GM21619 (cell line): ENCODE results near the gene CPA3.

Experiments
- ATAC-seq: cut with Tn5 transposase; IDR thresholded peaks from one replicate; pipeline ENCODE4 v1.9.1; 2021; ENCODE audit not compliant: unreplicated experiment

The CPA3 gene, protein sequence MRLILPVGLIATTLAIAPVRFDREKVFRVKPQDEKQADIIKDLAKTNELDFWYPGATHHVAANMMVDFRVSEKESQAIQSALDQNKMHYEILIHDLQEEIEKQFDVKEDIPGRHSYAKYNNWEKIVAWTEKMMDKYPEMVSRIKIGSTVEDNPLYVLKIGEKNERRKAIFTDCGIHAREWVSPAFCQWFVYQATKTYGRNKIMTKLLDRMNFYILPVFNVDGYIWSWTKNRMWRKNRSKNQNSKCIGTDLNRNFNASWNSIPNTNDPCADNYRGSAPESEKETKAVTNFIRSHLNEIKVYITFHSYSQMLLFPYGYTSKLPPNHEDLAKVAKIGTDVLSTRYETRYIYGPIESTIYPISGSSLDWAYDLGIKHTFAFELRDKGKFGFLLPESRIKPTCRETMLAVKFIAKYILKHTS

DNA sequence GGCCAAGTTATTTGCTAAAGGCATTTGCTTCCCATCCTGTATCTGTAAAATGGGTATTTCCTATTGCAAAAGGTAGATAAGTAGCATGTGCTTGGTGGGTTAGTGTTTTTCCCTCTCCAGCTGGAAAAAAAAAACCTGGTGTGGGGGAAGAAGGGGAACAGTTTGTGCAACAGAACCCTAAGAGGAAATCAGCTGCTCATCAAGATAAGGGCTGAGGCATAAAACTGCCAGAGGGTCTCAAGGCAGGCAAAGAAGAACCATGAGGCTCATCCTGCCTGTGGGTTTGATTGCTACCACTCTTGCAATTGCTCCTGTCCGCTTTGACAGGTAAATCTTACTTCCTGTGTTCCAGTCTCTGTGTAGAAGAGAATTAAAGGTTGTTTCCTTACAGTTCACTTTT, at the start of gene CPA3:
Gene CPA3, plus strand, starts transcription at position 248 of the 400 bp plus-strand sequence. Its CDS starts 12 bp downstream, at position 260.
- no peak for ATAC-seq

DNA sequence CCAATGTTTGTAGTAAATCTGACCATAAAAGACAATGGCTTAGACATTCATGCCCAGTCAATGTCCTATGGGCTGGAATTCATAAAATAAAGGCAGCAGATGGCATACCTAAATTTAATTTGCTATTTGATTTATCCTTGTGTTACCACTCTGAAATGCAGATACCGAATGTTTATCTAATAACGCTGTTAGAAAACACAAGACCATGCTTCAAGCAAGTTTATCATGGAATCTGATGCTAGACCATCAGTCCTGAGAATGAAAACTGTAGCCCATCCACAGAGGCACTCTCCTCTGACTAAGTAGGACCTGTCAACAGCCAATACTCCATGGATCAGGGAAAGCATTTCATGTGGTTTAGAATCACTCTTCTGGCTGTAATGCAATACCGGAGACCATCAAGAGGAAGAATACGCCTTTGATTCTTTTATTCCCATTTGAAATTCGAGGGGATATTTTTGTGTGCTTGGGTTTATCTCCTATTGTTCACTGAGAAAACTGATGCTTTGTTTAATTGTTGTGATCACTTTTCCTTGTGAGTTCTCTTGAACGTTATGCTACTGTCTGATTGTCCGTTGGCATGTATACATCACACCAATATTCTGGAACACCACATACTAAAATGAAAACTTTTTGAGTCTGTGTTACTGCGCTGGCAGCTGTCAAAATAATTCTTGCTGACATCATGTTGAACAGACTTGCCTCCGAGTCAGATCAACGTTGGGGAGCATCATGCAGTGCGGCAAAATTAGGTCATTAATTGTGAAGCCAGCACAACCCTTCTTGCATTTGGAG, 49.6 kb upstream of the CPA3 start:
- ATAC-seq = no peak

DNA sequence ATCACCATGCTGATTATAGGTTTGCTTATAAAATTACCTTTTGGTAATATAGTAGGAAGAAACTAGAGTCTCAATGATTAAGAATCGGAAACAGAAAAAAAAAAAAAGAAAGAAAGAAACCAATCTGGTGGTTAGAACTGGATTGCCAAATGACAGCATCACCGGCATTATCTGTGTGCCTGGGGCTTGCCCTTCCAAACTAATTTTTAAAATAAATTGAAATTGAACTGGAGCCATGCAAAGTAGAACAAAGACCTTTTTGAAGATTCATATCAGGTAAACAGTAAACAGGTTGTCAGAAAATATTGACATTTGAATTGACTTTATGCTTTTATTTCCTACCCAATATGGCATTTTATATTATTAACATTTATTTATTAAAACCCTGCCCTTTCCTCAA, 48.7 kb upstream of the CPA3 start:
- ATAC-seq = no peak

DNA sequence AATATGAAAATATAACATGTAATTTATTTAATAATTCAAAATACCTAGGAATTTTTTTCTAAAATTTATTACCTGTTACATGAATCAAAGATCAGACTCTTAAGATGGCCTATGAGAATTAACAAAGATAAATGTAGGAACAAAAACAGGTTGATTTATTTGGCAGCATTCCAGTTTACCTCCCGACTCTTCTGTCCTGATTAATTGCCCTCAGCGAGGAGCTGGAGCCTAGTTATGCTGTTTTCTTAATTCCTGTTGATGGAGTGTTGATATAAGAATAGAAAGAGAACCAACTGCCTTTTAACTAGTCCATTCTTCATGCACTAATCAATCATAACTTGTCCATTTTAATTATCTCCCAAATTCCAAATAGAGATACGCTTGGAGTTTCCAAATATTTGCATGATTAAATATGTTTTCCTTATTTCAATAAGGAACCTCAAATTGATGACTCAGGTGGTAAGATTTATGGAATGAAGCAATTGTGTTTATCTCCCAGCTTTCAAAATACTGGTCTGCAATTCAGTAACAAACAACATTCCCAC, 48.0 kb upstream of the CPA3 start:
- no peak for ATAC-seq

DNA sequence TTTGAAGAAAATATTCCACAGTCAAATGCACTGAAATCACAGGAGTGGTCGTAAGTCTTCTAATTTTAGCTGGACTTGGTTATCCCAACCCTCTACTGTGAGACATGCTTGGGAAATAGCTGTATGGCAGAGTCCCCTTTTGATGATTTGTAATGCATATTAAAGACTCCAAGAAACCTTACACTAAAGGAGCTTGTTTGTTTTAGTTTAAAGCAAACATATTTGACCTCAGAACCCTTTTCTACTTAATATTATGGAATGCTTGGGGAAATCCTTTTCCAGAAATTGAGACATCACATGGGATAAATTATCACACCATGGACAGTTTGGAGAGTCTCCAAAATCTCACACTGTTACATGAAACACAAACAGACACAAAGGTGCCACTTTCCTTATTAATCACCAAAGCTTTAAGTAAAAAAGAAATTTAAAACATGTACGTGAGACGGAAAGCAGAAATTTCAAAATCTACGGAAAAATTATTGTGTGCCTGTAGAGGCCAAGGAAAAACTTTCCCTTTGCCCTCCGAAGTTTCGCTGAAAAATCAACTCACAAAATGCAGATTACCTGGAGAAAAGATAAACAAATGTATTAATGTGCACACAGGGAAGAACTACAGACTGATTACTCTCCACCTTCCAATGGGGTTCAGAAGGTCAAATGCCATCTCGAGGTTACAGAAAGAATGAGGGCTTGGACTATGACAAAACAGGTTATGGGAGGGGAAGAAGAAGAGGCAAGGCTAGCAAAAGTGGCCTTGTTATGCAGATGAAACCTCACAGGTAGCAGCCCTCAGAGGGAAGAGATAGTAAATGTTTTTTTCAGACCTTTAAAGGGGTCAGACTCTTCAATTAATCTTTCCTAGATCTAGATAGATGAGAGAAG, 44.5 kb upstream of the CPA3 start:
- no peak for ATAC-seq

DNA sequence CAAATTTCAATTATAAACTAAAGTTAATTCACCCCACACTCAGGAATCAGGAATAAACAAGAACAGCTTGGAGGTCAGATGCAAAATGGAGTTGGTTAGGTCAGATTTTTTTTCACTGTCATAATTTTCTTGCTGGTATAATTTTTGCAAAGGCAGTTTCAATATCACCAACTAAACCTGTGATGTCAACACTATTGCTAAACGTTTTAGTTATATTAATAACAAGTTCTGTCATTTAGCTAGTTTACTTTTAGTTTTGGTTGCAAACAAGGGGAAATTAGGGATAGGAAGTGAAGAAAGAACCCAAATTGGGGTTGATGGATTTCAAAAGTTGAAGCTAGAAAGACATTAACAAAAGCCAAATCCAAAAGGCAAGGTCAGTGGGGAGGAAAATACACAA, 42.1 kb upstream of the CPA3 start:
- no peak for ATAC-seq

DNA sequence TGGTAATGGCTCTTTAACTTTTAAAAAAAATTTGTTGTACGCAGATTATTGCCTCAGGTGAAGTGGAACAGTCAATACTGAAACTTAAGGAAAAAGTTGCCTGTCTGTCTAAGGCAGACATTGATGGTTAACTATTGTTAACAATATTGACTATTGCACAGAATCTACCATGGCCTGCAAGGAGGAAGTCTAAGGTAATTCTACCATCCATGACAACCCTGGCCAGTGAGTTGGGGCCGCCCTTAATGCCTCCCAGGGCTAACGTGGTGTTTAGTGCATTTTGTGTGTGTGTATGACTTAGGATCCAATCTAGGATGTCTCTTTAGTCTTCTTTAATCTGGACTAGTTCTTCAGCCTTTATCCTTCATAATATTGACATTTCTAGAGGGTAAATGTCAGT, 39.6 kb upstream of the CPA3 start:
- no peak for ATAC-seq

DNA sequence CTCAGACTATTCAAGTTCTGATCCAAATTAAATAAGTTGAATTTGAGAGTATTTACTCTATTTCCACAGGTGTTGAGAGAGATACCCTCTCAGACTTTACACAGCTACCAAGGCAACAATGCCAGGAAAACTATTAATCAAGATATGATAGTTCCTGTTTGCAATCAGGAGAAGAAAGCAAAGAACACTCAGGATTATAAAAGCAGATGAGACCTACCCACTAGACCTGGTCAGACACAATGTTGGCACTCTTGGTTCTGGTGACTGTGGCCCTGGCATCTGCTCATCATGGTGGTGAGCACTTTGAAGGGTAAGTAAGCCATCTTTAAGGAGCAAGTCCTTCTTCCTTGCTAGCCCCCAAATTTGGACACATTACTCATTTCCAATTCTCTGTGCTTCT, 37.5 kb upstream of the CPA3 start, which contains the start of gene CPB1:
Gene CPB1, plus strand, starts transcription at position 227 of the 400 bp plus-strand sequence. Its CDS starts 13 bp downstream, at position 240.
- ATAC-seq = no peak

DNA sequence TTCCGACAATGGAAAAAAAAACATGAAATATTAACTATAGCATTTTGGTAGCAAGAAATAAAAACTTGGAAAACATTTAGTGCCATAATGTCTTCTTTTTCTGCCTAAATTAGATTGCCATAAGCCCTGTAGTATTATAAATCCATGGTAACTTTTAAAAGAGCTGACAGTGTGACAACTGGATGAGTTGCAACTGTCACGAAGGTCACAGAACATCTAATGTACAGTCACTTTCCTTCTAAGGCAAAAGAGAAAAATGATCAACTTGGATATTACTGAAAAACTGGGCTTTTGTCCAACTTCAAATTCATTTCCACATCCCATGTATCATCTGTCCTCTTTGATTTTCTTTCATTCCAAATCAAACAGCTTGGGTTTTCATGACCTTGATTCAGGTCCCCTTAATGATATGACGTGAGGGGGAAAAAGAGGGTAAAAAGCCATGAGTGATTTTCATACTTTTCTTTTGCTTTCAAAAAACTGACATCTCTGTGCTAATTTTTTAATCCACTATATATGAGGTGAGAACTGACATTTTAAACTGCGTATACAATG, 36.9 kb upstream of the CPA3 start:
- ATAC-seq = no peak

DNA sequence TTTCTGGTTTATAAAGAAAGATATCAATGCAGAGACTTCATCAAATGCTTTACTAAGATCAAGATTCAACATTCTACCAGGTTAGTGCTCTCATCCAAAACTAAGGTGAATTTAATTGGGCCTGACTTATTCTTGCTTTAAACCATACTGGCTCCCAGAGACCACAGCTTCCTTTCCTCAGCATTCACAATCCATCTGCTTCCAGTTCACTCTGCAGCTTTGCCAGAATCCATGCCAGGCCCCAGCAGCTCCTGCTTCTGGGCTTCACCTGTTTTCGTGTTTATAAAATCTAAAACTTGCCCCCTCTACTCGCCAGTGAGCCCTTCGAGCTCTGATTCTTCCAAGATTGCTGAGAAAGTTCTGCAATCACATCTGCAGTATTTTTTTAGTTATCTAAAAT, 35.2 kb upstream of the CPA3 start:
- ATAC-seq = no peak

DNA sequence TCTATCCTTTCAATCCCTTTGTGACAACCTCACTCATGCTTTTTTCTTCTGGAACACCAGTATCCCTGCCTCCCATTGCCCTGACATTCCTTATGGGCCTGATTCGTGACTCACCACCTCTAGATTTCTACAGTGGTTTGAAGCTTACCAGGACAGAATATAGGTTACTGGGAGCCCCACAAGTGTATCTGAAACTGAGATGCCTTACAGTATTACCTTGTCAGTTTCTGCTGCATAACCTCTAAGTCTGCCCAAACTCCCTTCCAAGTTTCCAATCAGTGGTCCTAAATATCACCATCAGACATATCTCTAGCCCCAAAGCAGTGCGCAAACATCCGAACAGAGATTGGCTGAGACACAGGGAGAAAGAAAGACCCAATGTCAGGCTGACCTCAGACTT, 31.9 kb upstream of the CPA3 start:
- ATAC-seq = no peak

DNA sequence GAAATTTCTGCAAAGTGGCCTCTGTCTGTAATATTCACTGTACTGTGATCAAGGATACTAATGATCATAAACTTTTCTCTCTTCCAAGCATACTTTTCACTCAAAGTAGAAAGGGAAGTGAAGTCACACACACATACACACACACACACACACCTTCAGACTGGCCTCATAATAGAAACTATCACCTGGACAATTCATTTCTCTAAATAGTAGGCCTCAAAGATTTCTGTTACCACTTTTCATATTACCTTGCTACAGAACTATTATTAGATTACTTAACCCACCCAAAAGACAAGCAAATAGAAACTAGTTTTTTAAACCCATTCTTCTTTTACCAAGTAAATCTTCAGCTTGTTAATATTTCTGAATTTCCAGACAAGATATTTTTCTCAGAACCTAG, 25.3 kb upstream of the CPA3 start:
- ATAC-seq = peak; percentile 59

DNA sequence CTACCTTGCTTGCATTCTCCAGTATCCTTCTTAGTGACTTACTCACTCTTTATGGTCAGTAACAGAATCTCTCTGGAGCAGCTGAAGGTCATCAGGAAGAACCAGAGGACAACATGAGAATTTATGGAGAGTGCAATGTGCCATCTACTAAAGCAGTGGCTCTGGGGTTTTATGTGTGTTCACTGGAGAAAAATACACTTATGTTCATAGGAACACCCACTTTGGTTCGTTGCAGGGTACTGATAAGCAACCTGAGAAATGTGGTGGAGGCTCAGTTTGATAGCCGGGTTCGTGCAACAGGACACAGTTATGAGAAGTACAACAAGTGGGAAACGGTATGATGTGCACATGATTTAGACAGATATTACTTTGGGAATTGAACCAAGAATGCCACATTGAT, 24.6 kb upstream of the CPA3 start:
- no peak for ATAC-seq

DNA sequence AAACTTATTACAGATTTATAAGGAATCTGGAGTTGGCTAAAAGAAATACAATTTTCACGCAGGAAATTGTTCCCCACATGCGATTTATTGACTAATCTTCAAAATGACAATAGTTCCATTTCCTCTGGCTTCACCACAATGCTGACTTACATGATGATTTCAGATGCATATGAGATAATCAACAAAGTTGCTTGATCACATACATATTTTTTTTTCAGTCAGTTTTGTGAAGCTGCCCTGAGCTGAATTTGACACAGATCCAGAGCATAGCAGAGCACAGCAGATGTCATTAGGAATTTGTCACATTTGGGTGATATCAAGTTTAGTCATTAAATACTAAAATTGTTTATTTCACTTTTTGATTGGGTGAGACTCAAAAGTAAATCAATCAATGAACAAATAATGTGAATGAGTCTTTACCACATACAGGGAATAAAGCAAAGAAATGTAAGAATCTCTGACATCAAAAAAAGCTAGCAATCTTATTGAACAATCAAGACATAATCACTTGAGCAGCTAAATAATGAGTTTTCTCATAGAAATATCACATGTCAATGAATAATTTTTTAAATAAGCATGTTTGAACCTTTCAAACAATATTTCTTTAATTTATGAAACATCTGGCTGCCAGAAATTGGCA, 19.2 kb upstream of the CPA3 start:
- no peak for ATAC-seq

DNA sequence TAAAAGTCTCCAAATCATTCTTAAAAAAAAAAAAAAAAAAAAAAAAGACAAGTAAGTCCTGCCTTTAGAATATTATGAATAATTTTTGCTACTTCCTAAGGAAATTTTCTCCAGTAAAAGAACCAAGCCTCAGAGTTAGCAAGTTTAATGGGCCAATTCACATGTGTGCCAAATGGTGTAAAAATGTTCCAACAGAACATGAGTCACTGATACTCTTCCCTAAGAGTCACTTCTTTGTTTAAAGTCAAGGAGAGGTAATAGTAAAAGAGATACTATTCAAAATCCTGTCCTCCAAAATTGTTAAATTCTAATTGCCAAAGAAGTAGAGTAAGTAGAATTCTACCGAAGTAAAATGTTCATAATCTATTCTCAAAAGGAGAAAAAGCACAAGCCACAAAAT, 17.7 kb upstream of the CPA3 start:
- no peak for ATAC-seq

DNA sequence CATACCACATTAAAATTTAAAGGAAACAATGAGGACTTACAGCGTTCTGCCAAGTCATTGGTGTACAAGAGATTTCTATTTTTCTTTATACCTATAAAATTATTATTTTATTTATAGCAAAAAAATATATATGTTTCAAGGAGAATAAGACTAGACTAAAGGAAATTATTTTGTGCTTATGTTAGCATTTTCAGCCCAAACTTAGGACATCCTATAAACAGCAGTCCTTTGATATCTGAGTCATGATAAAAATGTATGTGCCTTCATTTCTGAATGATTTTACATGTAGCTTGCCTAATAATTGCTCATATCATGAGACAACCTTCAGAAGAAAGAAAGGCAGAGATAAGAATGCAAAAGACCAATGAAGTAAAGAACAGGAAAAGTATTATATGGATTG, 16.7 kb upstream of the CPA3 start:
- ATAC-seq = no peak

DNA sequence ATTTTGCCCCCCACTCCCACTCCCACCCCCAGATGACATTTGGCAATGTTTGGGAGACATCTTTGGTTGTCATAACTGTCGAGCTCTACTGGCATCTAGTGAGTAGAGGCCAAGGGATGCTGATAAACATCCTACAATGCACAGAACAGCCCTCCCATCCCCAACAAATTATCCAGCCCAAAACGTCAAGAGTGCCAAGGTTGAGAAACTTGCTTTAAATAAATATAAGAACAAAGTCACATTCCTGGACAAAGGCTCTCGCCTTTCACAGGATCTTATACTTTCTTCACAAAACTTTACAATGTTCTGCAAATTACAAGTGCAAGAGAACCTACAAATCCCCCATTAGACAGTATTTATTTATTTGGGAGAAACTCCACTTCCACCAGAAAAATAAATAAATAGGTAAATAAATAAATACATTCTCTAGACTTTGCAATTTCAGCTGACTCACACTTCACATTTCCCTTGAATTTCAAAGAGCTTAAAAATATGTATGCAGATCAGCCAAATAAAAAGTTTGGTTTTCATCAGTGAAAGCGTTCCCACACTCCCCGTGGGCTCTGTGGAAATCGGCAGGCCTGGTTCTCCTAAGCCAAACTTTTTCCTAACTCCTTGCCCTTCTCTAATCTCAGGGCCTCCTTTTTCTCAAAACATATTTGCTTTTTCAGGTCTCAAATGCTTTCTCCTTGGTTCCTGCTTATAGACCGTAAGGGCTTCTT, 12.7 kb upstream of the CPA3 start:
- ATAC-seq = no peak

DNA sequence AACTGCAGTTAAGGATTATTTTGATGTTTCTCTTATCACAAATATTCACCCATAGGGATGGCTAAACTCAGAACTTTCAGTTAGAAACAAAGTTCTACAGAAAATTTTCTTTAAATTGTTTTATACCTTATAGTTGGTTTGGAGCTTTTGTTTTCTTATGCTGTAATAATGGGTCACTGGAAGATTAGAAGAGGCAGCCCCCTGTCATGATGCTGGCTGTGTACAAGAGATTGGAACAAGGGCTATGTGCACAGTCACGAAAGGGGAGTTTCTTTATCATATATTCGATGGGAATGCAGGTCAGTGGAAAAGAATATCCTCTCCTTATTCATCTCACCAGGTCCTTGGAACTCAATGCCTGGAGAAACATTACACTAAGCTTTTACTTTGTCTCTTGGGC, 12.0 kb upstream of the CPA3 start:
- ATAC-seq = no peak

DNA sequence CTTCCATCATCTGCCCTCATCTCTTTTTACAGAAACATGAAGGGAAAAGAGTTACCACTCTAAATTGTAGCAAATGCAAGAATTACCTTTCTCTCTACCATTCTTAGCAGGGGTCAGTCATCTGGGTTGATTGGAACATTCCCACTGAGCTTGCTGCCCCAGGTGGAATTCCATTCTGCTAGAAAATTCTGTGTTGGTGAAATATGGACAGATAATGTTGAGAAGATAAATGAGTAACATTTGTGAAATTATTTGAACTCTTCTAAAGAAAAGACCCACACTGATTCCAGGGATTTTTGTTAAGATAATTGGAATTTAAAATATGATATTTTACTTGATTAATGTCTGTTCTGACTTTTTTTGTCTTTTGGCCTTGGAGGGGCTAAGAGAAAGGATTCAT, 11.0 kb upstream of the CPA3 start:
- ATAC-seq = no peak

DNA sequence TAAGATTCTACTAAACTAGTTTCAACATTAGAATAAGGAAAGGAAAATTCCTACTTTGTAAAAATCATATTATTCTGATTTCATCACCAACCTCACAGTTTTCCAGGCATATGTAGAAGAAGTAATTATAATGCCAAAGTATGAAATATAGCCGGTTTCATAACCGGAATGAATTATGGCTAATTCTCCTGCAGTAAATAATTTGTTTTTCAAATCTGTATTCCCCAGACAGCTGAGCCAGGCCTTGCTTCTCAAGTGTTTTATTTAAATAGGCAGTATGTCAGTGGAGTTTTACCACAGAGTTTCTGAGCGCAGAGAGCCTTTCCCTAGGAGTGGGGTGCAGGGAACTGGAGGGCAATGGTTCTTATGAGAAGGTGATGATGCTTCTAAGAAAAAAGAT, 8.7 kb upstream of the CPA3 start:
- no peak for ATAC-seq
